GM21737 (cell line): ENCODE results near the gene HM13.
"Not testable (repeated sequence)": the region's sequence is repeated elsewhere in the genome, so short reads cannot be mapped to it uniquely, and the experiment has no call there.

Experiments used
- ATAC-seq: cut with Tn5 transposase; IDR thresholded peaks from one replicate; pipeline ENCODE4 v1.9.1; 2021; ENCODE audit warnings: mild to moderate bottlenecking, moderate library complexity; ENCODE audit not compliant: unreplicated experiment

The HM13 gene

DNA sequence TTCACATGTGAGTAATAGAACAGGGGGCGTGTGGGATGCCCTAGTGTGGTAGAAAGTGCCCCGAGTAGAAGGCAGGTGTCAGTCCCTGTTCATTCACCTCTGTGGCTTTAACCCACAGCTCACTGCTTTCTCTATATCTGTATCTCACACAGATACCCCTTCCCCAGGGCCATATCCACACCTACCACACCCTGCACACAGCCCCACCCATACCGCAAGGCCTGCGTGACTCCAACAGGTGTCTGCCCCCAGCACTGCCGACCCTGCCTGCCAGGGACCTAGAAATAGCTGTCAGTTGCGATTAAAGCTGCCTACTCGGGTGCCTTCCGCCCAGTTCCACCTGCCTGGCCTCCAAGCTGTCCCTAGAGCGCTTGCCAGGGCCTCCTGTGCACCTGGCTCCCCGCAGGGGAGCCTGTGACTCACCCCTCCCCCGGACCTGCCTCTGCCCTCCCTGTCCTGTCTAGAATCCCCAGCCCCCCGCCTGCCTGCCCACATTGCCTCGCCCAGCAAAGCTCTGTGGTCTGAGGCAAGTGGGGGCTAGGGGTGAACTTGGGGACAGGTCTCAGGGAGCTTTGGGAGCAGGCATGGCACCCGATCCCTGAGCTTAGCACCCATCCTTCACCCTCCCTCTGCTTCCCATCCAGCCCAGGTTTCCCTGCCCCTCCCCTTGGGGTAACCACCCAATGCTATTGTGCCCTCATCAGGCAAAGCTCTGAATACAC, 52.6 kb downstream of the HM13 start:
- ATAC-seq: no peak

DNA sequence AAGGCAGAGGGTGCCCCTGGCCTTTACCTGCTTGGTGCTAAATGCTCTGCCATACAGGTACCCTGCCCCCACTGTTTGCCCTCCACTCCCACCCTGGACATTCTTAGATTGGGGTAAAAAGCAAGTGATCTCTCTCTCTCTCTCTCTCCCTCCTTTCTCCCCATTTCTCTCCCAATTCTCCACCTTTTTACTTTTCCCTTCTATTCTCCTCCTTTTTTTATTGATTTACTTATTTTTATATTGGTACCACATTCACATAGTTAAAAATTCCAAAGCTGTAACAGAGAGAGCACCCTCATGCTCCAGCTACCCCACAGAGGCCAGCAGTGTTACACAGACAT, 53.1 kb downstream of the HM13 start:
- ATAC-seq: no peak

DNA sequence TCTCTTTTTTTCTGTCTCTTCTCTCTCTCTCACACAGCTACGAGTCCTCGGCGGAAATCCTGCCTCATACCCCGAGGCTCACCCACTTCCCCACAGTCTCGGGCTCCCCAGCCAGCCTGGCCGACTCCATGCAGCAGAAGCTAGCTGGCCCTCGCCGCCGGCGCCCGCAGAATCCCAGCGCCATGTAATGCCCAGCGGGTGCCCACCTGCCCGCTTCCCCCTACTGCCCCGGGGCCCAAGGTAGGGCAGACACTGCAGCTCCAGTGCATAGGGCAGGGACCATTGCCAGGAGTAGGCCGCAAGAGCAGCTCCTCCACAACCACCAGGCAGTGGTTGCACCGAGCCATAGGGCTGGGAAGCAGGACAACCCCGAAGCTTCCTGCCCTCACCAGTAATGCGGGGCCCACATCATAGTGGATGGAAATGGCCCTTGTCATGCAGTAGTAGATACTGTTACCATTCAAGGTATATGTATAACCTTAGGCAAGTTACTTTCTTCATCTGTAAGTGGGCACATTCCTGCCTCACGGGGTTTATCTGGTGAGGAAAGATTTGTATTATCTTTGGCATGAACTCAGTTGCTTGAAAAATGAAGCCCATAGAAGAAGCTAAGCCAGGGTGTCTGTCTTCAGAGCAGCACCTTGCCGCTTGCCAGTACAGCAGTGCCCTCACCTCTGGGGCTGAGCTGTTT, 53.9 kb downstream of the HM13 start:
- ATAC-seq: no peak

- ATAC-seq: no peak
Observed at GRCh38 chr20:31568773-31569162, 54.5 kb downstream of the HM13 start.

- ATAC-seq: no peak
Observed at GRCh38 chr20:31569163-31570020, 55.1 kb downstream of the HM13 start.

DNA sequence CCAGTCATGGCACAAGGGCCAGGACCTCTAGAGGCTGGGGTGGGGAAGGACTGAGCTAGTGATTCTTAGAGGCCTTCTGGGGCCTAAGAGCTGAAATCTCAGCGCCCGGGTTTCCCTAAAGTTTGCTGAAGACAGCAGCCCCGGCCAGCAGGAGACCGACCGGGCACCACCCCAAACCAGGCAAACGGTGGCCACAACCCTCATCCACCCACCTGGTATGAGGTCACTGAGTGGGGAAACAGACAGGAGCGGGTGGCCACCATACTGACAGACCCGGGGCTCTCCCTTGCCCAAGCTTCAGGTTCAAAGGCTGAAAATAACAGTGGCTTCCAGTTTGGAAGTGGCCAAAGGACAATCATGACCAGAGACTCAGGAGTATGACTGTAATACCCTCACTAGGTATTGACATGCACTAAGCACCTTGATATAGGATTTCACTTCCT, 55.8 kb downstream of the HM13 start:
- no peak for ATAC-seq

DNA sequence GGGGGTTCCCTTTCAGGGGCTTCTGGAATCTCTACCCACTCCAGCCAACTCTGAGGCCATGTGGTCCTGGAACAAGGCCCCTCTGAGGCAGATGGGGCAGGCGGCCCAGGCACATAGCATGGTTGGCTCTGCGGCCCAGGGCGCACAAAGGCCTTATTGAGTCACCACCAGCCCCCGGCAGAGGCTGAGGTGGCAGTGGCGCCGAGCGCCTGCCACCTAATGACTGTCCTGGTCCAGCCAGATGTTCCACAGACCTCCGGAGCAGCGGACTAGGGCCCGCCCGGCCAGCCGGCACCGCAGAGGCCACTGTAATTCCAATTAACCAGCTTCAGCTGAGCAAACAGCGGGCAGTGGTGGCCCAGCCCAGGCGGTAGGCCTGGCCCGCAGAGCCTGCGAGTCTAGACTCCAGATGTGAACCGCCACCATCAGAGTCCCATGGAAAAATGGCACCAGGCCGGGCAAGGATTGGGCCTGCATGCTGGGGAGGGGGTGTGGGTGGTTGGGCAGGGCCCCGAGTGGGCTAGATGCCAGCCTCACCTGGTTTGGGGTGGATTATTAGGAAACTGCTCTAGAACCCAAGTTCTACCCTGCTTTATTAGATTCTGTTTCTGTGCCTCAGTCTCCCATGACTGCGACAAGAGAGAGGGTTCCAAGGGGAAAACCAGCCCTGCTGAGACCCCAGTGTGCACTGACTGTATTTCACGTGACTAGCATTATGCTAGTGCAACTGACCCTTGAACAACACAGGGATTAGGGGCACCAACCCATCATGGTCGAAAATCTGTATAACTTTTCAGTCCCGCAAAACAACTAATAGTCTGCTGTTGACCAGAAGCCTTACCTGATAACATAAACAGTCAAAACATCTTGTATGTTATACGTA, 56.7 kb downstream of the HM13 start:
- ATAC-seq: no peak

- peak; percentile 8 for ATAC-seq
Observed at GRCh38 chr20:31572042-31572700, 57.9 kb downstream of the HM13 start.

GRCh38 chr20:31572701-31573554, 58.7 kb downstream of the HM13 start:
- ATAC-seq: peak; percentile 84

DNA sequence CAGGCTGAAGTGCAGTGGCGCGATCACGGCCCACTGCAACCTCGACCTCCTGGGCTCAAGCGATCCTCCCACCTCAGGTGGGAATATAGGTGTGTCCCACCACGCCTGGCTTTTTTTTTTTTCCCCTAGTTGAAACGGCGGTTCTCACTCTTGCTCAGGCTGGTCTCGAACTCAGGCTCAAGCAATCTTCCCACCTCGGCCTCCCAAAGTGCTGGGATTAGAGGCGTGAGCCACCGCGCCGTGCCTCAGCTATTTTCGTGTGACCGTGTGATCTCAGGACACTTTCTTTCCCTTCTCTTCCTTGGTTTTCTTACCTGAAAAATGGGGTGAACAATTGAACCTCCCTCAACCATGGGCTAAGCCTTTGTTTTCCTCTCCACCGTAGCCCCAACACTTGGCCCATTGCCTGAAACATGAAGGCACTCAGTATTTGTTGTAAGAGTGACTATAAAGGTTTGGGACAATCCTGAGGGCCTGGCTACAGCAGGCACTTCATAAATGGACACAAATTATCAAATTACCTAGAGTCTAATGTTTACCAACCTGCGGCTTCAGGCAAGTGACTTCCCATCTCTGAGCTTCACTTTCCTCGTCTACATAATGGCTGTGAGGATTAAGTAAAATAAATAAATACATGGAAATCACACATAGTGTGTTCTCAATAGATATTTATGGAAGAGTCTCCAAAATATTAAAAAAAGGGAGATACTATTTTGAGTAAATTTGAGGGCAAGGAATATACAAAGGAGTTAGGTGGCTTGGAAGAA, 59.5 kb downstream of the HM13 start:
- ATAC-seq: peak; percentile 16

DNA sequence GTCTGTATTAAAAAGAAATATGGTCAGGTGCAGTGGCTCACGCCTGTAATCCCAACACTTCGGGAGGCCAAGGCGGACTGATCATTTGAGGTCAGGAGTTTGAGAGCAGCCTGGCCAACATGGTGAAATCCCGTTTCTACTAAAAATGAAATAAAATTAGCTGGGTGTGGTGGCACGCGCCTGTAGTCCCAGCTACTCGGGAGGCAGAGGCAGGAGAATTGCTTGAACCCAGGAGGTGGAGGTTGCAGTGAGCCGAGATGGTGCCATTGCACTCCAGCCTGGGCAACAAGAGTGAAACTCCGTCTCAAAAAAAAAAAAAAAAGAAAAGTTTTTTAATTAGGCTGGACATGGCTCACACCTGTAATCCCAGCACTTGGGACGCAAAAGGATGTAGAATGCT, 60.7 kb downstream of the HM13 start:
- not testable (repeated sequence) for ATAC-seq

DNA sequence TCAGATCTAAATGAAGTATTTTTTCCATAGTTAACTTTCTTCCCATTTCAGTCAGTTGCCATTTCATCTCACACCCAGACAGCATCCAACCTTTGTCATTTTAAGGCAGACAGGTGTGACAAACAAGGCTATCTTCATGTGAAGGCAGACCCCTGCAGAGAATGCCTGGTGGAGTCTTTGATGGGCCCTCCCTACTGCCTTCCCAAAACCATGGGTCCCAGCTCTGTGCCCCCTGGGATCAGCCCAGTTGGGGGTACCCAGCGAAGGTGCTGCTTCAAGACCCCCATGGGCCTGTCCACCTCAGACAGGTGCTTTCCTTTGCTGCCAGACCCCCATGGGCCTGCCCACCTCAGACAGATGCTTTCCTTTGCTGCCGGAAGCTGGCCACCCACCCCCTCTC, 62.5 kb downstream of the HM13 start:
- ATAC-seq: no peak

DNA sequence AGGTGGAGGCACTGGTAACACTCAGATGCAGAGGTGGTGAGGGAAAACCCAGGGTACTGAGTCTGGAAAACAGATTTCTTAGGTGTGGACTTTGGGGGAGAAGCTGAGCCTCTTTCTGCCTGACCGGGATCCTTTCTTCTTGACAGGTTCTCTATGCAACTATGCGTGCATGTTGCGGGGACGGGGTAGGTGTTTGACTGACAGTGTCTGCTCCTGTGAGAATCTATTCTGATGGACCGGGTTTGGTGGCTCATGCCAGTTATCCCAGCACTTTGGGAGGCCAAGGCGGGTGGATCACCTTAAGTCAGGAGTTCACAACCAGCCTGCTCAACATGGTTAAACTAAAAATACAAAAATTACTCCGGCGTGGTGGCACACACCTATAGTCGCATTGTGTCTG, 63.0 kb downstream of the HM13 start:
- no peak for ATAC-seq

DNA sequence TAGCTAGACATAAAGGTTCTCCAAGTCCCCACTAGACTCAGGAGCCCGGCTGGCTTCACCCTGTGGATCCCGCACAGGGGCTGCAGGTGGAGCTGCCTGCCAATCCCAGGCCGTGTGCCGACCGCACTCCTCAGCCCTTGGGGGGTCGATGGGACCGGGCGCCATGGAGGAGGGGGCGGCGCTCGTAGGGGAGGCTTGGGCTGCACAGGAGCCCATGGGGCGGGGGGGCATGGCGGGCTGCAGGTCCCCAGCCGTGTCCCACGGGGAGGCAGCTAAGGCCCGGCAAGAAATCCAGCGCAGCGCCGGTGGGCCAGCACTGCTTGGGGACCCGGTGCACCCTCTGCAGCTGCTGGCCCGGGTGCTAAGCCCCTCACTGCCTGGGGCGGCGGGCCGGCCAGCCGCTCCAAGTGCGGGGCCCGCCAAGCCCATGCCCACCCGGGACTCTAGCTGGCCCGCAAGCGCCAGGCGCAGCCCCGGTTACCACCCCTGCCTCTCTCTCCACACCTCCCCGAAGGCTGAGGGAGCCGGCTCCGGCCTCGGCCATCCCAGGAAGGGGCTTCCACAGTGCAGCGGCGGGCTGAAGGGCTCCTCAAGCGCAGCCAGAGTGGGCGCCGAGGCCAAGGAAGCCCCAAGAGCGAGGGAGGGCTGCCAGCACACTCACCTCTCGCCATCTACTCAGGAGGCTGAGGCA, 64.4 kb downstream of the HM13 start:
- ATAC-seq: no peak

- ATAC-seq: no peak
Observed at GRCh38 chr20:31579245-31579644, 65.0 kb downstream of the HM13 start.

- not testable (repeated sequence) for ATAC-seq
Observed at GRCh38 chr20:31579941-31580651, 65.9 kb downstream of the HM13 start.

DNA sequence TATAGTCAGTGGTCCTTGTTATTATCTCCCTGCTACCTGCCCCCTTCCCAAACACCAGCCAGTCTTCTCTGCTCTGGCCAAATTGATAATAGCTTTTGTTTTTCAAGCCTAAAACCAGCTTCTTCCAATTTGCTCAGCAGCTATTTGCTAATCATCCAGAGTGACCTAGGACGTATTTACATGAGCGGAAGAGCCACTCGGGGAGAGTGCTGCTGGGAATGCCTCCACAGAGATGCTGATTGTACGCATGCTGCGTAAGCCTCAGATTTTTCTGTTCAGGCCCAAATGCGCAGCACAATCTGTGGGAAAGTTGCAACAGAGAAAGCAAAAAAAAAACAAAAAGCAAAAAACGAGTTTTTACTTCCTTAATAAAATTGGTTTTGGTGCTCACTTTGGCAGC, 66.5 kb downstream of the HM13 start:
- no peak for ATAC-seq
